HCT116 (cell line): ENCODE data around the gene SPEF1. TPM values are rescaled to one million over a fixed set of nuclear protein-coding genes. Genes with fewer than 3 reads are reported as not detected.

Experiments
- ATAC-seq: fragments of 200-7000 bp; cut with Tn5 transposase; 2 replicates; pipeline ENCODE4 v1.9.1; 2020; ENCODE audit warnings: mild to moderate bottlenecking, moderate library complexity
- BruUV-seq: library from RNA; stranded (reverse); fragments of 400-500 nt; replicated peaks from 2 replicates; lab custom pipeline; 2021; lab: Mats Ljungman, UMichigan
- CTCF ChIA-PET: fragments of 300-600 bp; sonication (Branson Sonifier 250); formaldehyde crosslinking; loops from one replicate; lab custom pipeline; 2021; ENCODE audit warnings: antibody characterized with exemption; lab: Charles Lee
- POLR2A ChIA-PET: fragments of 300-600, 350-600 bp; sonication (Branson Sonifier 250); formaldehyde crosslinking; loops from one replicate; lab custom pipeline; 2021; ENCODE audit warnings: antibody characterized with exemption; lab: Charles Lee
- RAD21 ChIA-PET, 2 experiments: fragments of 300-600 bp; sonication (Branson Sonifier 250); formaldehyde crosslinking; loops; one replicate each; lab custom pipeline; 2023; ENCODE audit warnings: low total read pairs in 2 of 2; ENCODE audit not compliant: uncharacterized antibody in 2 of 2, unreplicated experiment in 2 of 2, low non-redundant PET in 1 of 2; lab: Charles Lee
- DNase-seq: peaks from one replicate; pipeline ENCODE4 v3.0.0-alpha.2; 2010; ENCODE audit warnings: low read depth, low spot score
- H2AFZ ChIP-seq: fragments of 200-600 bp; shearing (Covaris generic), sonication (generic); 2 replicates; pipeline ENCODE4 v1.6.1; 2017; ENCODE audit warnings: low read depth, mixed run types, mixed read lengths, antibody characterized with exemption, low read length; ENCODE audit not compliant: poor library complexity, severe bottlenecking
- H3K27ac ChIP-seq: 2 replicates; pipeline ENCODE4 v1.5.1; 2012; ENCODE audit warnings: low read depth, low read length
- H3K27me3 ChIP-seq: fragments of 200-600 bp; sonication (generic); 2 replicates; pipeline ENCODE4 v1.6.1; 2016; ENCODE audit warnings: mixed run types, low read length, mixed read lengths; ENCODE audit not compliant: insufficient read depth
- H3K36me3 ChIP-seq, 2 experiments: fragments of 200-500 bp in 1 of 2; fragments of 200-600 bp in 1 of 2; sonication (Bioruptor generic) in 1 of 2; sonication (generic) in 1 of 2; 2 replicates each; pipeline versions ENCODE4 v1.5.1 to v1.6.1; 2014 to 2016; ENCODE audit warnings: low read length in 2 of 2, inconsistent platforms in 1 of 2, mixed read lengths in 1 of 2, mixed run types in 1 of 2; ENCODE audit not compliant: insufficient read depth in 2 of 2, control insufficient read depth in 1 of 2
- H3K4me1 ChIP-seq, 2 experiments: fragments of 200-600 bp in 1 of 2; sonication (generic) in 1 of 2; 2 replicates each; pipeline versions ENCODE4 v1.5.1 to v1.6.1; 2012 to 2017; ENCODE audit warnings: low read length in 2 of 2, inconsistent platforms in 1 of 2, mild to moderate bottlenecking in 1 of 2, mixed read lengths in 1 of 2, mixed run types in 1 of 2, moderate library complexity in 1 of 2; ENCODE audit not compliant: insufficient read depth in 2 of 2, control insufficient read depth in 1 of 2
- H3K4me2 ChIP-seq: fragments of 200-600 bp; sonication (generic); 2 replicates; pipeline ENCODE4 v1.6.1; 2017; ENCODE audit warnings: mixed run types, low read length, mixed read lengths
- H3K4me3 ChIP-seq, 2 experiments: fragments of 200-600 bp in 1 of 2; sonication (generic) in 1 of 2; replicated peaks in 1 of 2; 2 replicates each; pipeline ENCODE4 v1.5.1; 2011 to 2016; ENCODE audit warnings: low read length in 2 of 2, control low read depth in 1 of 2, low read depth in 1 of 2, mild to moderate bottlenecking in 1 of 2, mixed read lengths in 1 of 2, mixed run types in 1 of 2
- H3K79me2 ChIP-seq: fragments of 200-600 bp; sonication (generic); 2 replicates; pipeline ENCODE4 v1.6.1; 2017; ENCODE audit warnings: mild to moderate bottlenecking, mixed run types, low read length, moderate library complexity, mixed read lengths; ENCODE audit not compliant: insufficient read depth
- H3K9ac ChIP-seq: fragments of 200-600 bp; sonication (generic); 2 replicates; pipeline ENCODE4 v1.6.1; 2016; ENCODE audit warnings: low read length, mixed read lengths
- H3K9me2 ChIP-seq: fragments of 200-600 bp; sonication (generic), shearing (Covaris generic); 2 replicates; pipeline ENCODE4 v1.6.1; 2017; ENCODE audit warnings: mixed run types, mild to moderate bottlenecking, moderate library complexity; ENCODE audit not compliant: insufficient read depth
- H3K9me3 ChIP-seq, 2 experiments: fragments of 200-500 bp in 1 of 2; fragments of 200-600 bp in 1 of 2; sonication (Bioruptor generic) in 1 of 2; sonication (generic) in 1 of 2; 2 replicates each; pipeline ENCODE4 v1.6.1; 2014 to 2017; ENCODE audit warnings: low read length in 2 of 2, mixed read lengths in 2 of 2, inconsistent platforms in 1 of 2, low read depth in 1 of 2, mild to moderate bottlenecking in 1 of 2, mixed run types in 1 of 2, moderate library complexity in 1 of 2; ENCODE audit not compliant: control insufficient read depth in 1 of 2, insufficient read depth in 1 of 2
- H4K20me1 ChIP-seq: fragments of 200-600 bp; sonication (generic), shearing (Covaris generic); 2 replicates; pipeline ENCODE4 v1.6.1; 2017; ENCODE audit warnings: mixed run types, mild to moderate bottlenecking, moderate library complexity; ENCODE audit not compliant: insufficient read depth
- CBX3 ChIP-seq: IDR thresholded peaks from 2 replicates; pipeline ENCODE4 v1.6.1; 2012; ENCODE audit warnings: low read depth
- CEBPB ChIP-seq: IDR thresholded peaks from 2 replicates; pipeline ENCODE4 v1.6.1; 2012; ENCODE audit warnings: low read depth
- CTCF ChIP-seq, 3 experiments: fragments of 200-600 bp in 1 of 3; sonication (generic) in 1 of 3; IDR thresholded peaks in 2 of 3; conservative IDR thresholded peaks in 1 of 3; 2 replicates each; pipeline ENCODE4 v1.5.1; 2012 to 2017; ENCODE audit warnings: low read depth in 2 of 3, low read length in 2 of 3, antibody characterized with exemption in 1 of 3, borderline replicate concordance in 1 of 3, control low read depth in 1 of 3, mild to moderate bottlenecking in 1 of 3, mixed read lengths in 1 of 3, mixed run types in 1 of 3, moderate library complexity in 1 of 3; ENCODE audit not compliant: insufficient read depth in 1 of 3
- EGR1 ChIP-seq: IDR thresholded peaks from 2 replicates; pipeline ENCODE4 v1.6.1; 2012; ENCODE audit warnings: low read depth
- ELF1 ChIP-seq: IDR thresholded peaks from 2 replicates; pipeline ENCODE4 v1.6.1; 2012; ENCODE audit warnings: low read depth, borderline replicate concordance
- EZH2 ChIP-seq: fragments of 200-600 bp; sonication (generic); IDR thresholded peaks from 2 replicates; pipeline ENCODE4 v1.6.1; 2017; ENCODE audit warnings: antibody characterized with exemption, mixed run types
- EZH2phosphoT487 ChIP-seq: fragments of 200-600 bp; IDR thresholded peaks from 2 replicates; pipeline ENCODE4 v1.6.1; 2018; ENCODE audit warnings: antibody characterized with exemption, borderline replicate concordance
- FOSL1 ChIP-seq: IDR thresholded peaks from 2 replicates; pipeline ENCODE4 v1.6.1; 2012; ENCODE audit warnings: low read depth
- JUND ChIP-seq: IDR thresholded peaks from 2 replicates; pipeline ENCODE4 v1.6.1; 2012
- MAX ChIP-seq: IDR thresholded peaks from 2 replicates; pipeline ENCODE4 v1.6.1; 2012
- POLR2A ChIP-seq: IDR thresholded peaks from 2 replicates; pipeline ENCODE4 v1.7.0; 2011; ENCODE audit warnings: borderline replicate concordance; ENCODE audit not compliant: insufficient read depth, insufficient read length; ENCODE audit errors: extremely low read depth
- POLR2AphosphoS5 ChIP-seq: IDR thresholded peaks from 2 replicates; pipeline ENCODE4 v1.6.1; 2011; ENCODE audit warnings: mild to moderate bottlenecking, low read depth, low read length, moderate library complexity
- SIN3A ChIP-seq: IDR thresholded peaks from 2 replicates; pipeline ENCODE4 v1.6.1; 2012; ENCODE audit warnings: low read depth
- SP1 ChIP-seq: IDR thresholded peaks from 2 replicates; pipeline ENCODE4 v1.6.1; 2012; ENCODE audit warnings: low read depth
- SRF ChIP-seq: IDR thresholded peaks from 2 replicates; pipeline ENCODE4 v1.6.1; 2012; ENCODE audit warnings: low read depth
- TCF7L2 ChIP-seq: IDR thresholded peaks from 2 replicates; pipeline ENCODE4 v1.7.0; 2011; ENCODE audit warnings: borderline replicate concordance, inconsistent platforms; ENCODE audit not compliant: insufficient read depth, insufficient read length; ENCODE audit errors: extremely low read depth
- YY1 ChIP-seq: IDR thresholded peaks from 2 replicates; pipeline ENCODE4 v1.6.1; 2011; ENCODE audit warnings: low read length, low read depth, moderate library complexity, mild to moderate bottlenecking; ENCODE audit not compliant: insufficient replicate concordance; ENCODE audit errors: extremely low read depth
- ZBTB33 ChIP-seq: IDR thresholded peaks from 2 replicates; pipeline ENCODE4 v1.6.1; 2011; ENCODE audit warnings: mild to moderate bottlenecking, low read length, moderate library complexity; ENCODE audit not compliant: insufficient replicate concordance; ENCODE audit errors: extremely low read depth
- ZFX ChIP-seq: fragments of 450-650 bp; IDR thresholded peaks from 2 replicates; pipeline ENCODE4 v1.6.1; 2017
- intact Hi-C: fragments of 100-400 bp; cut with micrococcal nuclease; formaldehyde crosslinking; loops from 2 replicates; pipeline ENCODE4 v1.10.0; 2022
- total RNA-seq: library from RNA; stranded (reverse); gene quantifications from one replicate; pipeline ENCODE4 v1.2.1, GENCODE V29; 2021; ENCODE audit not compliant: unreplicated experiment

The SPEF1 gene
- total RNA-seq, 1 experiment from 2014 or later, result 0.93 TPM

- TF ChIP-seq SP1 (no peak), FOSL1 (no peak), SRF (no peak)
These were observed 28.1 kb downstream of the SPEF1 start (continued) for GRCh38 chr20:3753098-3753497.

- Histone ChIP-seq H2AFZ (no peak overlapping the region), H3K9ac (no peak overlapping the region), H4K20me1 (no peaks in the 10 kb centered on the region), H3K4me3 (no peak overlapping the region), H3K9me3 (no peaks in the 10 kb centered on the region), H3K4me1 (peaks cover 0 to 8% of the 10 kb centered on the region in 2 experiments; a peak in 1 of 4 replicates), H3K79me2 (0 out of 2 replicates have a peak, but pooled peaks cover 2% of the 10 kb centered on the region), H3K36me3 (peaks cover 6 to 23% of the 10 kb centered on the region in 2 experiments; a peak in 3 of 4 replicates), H3K27me3 (no peaks in the 10 kb centered on the region), H3K27ac (no peak overlapping the region), H3K9me2 (no peaks in the 10 kb centered on the region), H3K4me2 (no peak overlapping the region)
- POLR2A ChIA-PET, result interaction anchor here (0.5 kb wide), 1 partner anchor 228 kb away, joined by 3 read pairs; no protein-coding TSS in a partner anchor
- no peak for ATAC-seq
- DNase-seq, result no peak
- CTCF ChIA-PET, result interaction anchor here (0.7 to 1.8 kb wide), 9 partner anchors 8 to 103 kb away, joined by 3 to 8 read pairs (median 4); partner anchors contain the start of genes ADISSP and SPEF1
- intact Hi-C loops, result no loop called here
- TF ChIP-seq EGR1 (no peak), SP1 (no peak), FOSL1 (no peak), CEBPB (no peak), ZFX (no peak), EZH2 (no peak), SRF (no peak), JUND (no peak), CTCF (IDR thresholded peaks at IDR 0.05 in 2 of 3, conservative IDR thresholded peaks at IDR 0.05 in 1 of 3; ENCODE audit: borderline replicate concordance in 1 of 3, insufficient read depth in 1 of 3, low read depth in 2 of 3, low read length in 2 of 3) (no peak), ZBTB33 (no peak), POLR2AphosphoS5 (no peak), EZH2phosphoT487 (no peak), CBX3 (no peak), SIN3A (no peak), ELF1 (no peak), POLR2A (no peak), TCF7L2 (no peak), MAX (no peak), YY1 (no peak)
- no TSS peak for BruUV-seq
- RAD21 ChIA-PET, result interaction anchor here in 1 of 2 experiments (0.9 to 1.7 kb wide), 2 partner anchors 66 to 103 kb away, joined by 3 read pairs; no protein-coding TSS in a partner anchor
These were observed 28.9 kb downstream of the SPEF1 start for GRCh38 chr20:3752386-3752759.
